Mesenchymal stem cell (in vitro differentiated cells and primary cell): ENCODE results near the gene UPK3B.
"Not testable (repeated sequence)": the region's sequence is repeated elsewhere in the genome, so short reads cannot be mapped to it uniquely, and the experiment has no call there.

ENCODE experiments used
- DNase-seq: peaks from one replicate; pipeline ENCODE4 v3.0.0-alpha.2; 2013
- H2AFZ ChIP-seq: one replicate; pipeline ENCODE4 v1.6.1; 2013; ENCODE audit warnings: low read depth, mild to moderate bottlenecking, control low read depth, inconsistent platforms, low read length, moderate library complexity
- H2AK5ac ChIP-seq: 2 replicates; pipeline ENCODE4 v1.6.1; 2013; ENCODE audit warnings: low read length, moderate library complexity, mild to moderate bottlenecking, inconsistent platforms; ENCODE audit not compliant: severe bottlenecking
- H2BK120ac ChIP-seq: one replicate; pipeline ENCODE4 v1.6.1; 2013; ENCODE audit warnings: low read depth, mild to moderate bottlenecking, inconsistent platforms, low read length, moderate library complexity
- H2BK12ac ChIP-seq, 2 experiments: one replicate each; pipeline ENCODE4 v1.6.1; 2013; ENCODE audit warnings: inconsistent platforms in 2 of 2, low read length in 2 of 2, mild to moderate bottlenecking in 2 of 2, moderate library complexity in 2 of 2, control low read depth in 1 of 2
- H2BK15ac ChIP-seq: one replicate; pipeline ENCODE4 v1.6.1; 2013; ENCODE audit warnings: mild to moderate bottlenecking, low read depth, inconsistent platforms; ENCODE audit not compliant: poor library complexity, severe bottlenecking
- H2BK5ac ChIP-seq: 2 replicates; pipeline ENCODE4 v1.6.1; 2013; ENCODE audit warnings: low read depth, mild to moderate bottlenecking, low read length, control low read depth, inconsistent platforms; ENCODE audit not compliant: poor library complexity, severe bottlenecking
- H3K14ac ChIP-seq, 2 experiments: one replicate each; pipeline ENCODE4 v1.6.1; 2013; ENCODE audit warnings: inconsistent platforms in 2 of 2, low read length in 2 of 2, control low read depth in 1 of 2, mild to moderate bottlenecking in 1 of 2, moderate library complexity in 1 of 2
- H3K18ac ChIP-seq, 2 experiments: one replicate each; pipeline ENCODE4 v1.6.1; 2013; ENCODE audit warnings: inconsistent platforms in 2 of 2, low read length in 2 of 2, control low read depth in 1 of 2, low read depth in 1 of 2, mild to moderate bottlenecking in 1 of 2
- H3K23ac ChIP-seq, 2 experiments: one replicate each; pipeline ENCODE4 v1.6.1; 2013; ENCODE audit warnings: inconsistent platforms in 2 of 2, low read length in 2 of 2, mild to moderate bottlenecking in 2 of 2, moderate library complexity in 2 of 2, control low read depth in 1 of 2
- H3K27ac ChIP-seq: 2 replicates; pipeline ENCODE4 v1.5.1; 2013; ENCODE audit warnings: mild to moderate bottlenecking, moderate library complexity, low read length, control low read depth, inconsistent platforms; ENCODE audit not compliant: poor library complexity, severe bottlenecking
- H3K27me3 ChIP-seq, 2 experiments: 2 replicates each; pipeline versions ENCODE4 v1.6.1 to v1.7.0; 2013; ENCODE audit warnings: low read length in 2 of 2, mild to moderate bottlenecking in 2 of 2, moderate library complexity in 2 of 2, control low read depth in 1 of 2, inconsistent platforms in 1 of 2; ENCODE audit not compliant: control insufficient read depth in 1 of 2, insufficient read depth in 1 of 2
- H3K36me3 ChIP-seq, 2 experiments: 2 replicates each; pipeline versions ENCODE4 v1.6.1 to v1.7.0; 2013; ENCODE audit warnings: low read length in 2 of 2, control low read depth in 1 of 2, inconsistent platforms in 1 of 2, low read depth in 1 of 2, mild to moderate bottlenecking in 1 of 2; ENCODE audit not compliant: insufficient read depth in 2 of 2, control insufficient read depth in 1 of 2
- H3K4ac ChIP-seq, 2 experiments: one replicate each; pipeline ENCODE4 v1.6.1; 2013; ENCODE audit warnings: inconsistent platforms in 2 of 2, low read length in 2 of 2, mild to moderate bottlenecking in 2 of 2, moderate library complexity in 2 of 2, control low read depth in 1 of 2, low read depth in 1 of 2
- H3K4me1 ChIP-seq: 2 replicates; pipeline ENCODE4 v1.6.1; 2013; ENCODE audit warnings: low read depth, low read length, control low read depth; ENCODE audit not compliant: control insufficient read depth, insufficient read depth
- H3K4me2 ChIP-seq: 2 replicates; pipeline ENCODE4 v1.6.1; 2013; ENCODE audit warnings: low read length, mild to moderate bottlenecking, inconsistent platforms; ENCODE audit not compliant: poor library complexity, severe bottlenecking
- H3K4me3 ChIP-seq, 2 experiments: 2 replicates each; pipeline versions ENCODE4 v1.5.1 to v1.7.0; 2013; ENCODE audit warnings: low read length in 2 of 2, mild to moderate bottlenecking in 2 of 2, control low read depth in 1 of 2, low read depth in 1 of 2; ENCODE audit not compliant: insufficient read depth in 1 of 2
- H3K79me1 ChIP-seq: replicated peaks from 2 replicates; pipeline ENCODE4 v1.6.1; 2013; ENCODE audit warnings: mild to moderate bottlenecking, control low read depth, low read length, inconsistent platforms; ENCODE audit not compliant: poor library complexity, severe bottlenecking
- H3K9ac ChIP-seq: 2 replicates; pipeline ENCODE4 v1.7.0; 2013; ENCODE audit warnings: mild to moderate bottlenecking, low read length, moderate library complexity
- H3K9me3 ChIP-seq: 2 replicates; pipeline ENCODE4 v1.7.0; 2013; ENCODE audit warnings: mild to moderate bottlenecking, low read length; ENCODE audit not compliant: control insufficient read depth
- H4K8ac ChIP-seq: one replicate; pipeline ENCODE4 v1.6.1; 2013; ENCODE audit warnings: inconsistent platforms, mild to moderate bottlenecking, low read length, moderate library complexity
- H4K91ac ChIP-seq: one replicate; pipeline ENCODE4 v1.6.1; 2013; ENCODE audit warnings: mild to moderate bottlenecking, low read length, inconsistent platforms
- WGBS: methylation state at CpG from one replicate; pipeline ENCODE4 v1.1.7; 2013; ENCODE audit warnings: mixed read lengths; 5-methylcytosine and 5-hydroxymethylcytosine counted together

UPK3B gene

DNA sequence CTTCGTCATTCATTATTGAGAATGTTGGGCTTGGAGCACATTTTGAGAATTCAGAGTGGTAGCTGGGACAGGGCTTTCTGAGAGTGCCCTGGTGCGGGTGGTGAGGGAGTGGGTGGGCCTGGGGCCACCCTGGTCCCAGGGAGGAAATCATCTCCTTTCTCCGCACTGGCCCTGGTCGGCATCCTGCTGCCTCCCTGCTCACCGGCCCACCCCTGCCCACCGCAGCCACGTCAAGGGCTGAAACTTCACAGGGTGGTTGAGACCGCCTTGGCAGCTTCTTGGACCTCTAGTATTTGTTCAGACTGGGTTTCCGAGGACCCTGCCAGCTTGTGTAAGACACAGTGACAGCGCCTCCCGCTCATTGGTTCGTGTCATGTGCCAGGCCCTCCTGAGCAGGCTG lies 25.9 kb upstream of the UPK3B start:
- H3K4me3 ChIP-seq, H3K18ac ChIP-seq, DNase-seq: not testable (repeated sequence)

GRCh38 chr7:76485822-76486610 lies 24.3 kb upstream of the UPK3B start:
- not testable (repeated sequence) for H3K4me3 ChIP-seq, DNase-seq, H3K14ac ChIP-seq, H2AFZ ChIP-seq, H2BK12ac ChIP-seq, H3K79me1 ChIP-seq, H2BK5ac ChIP-seq, H3K4ac ChIP-seq, H3K4me2 ChIP-seq, H3K4me1 ChIP-seq, H3K9me3 ChIP-seq, H2BK120ac ChIP-seq, H3K23ac ChIP-seq, H4K8ac ChIP-seq, H2BK15ac ChIP-seq, H3K27me3 ChIP-seq, H2AK5ac ChIP-seq, H3K18ac ChIP-seq, H3K27ac ChIP-seq, H4K91ac ChIP-seq, H3K9ac ChIP-seq
- no CpG with 5 or more reads among the region's 20 CpGs for WGBS
- H3K36me3 ChIP-seq, result peaks cover 9 to 11% of the 10 kb centered on the region in 2 experiments

More for the DNA sequence above, 25.9 kb upstream of the UPK3B start:
- H3K27me3 ChIP-seq, H3K14ac ChIP-seq, H3K9me3 ChIP-seq, H2BK5ac ChIP-seq, H3K4ac ChIP-seq, H3K23ac ChIP-seq, H3K27ac ChIP-seq, H2AFZ ChIP-seq, H2AK5ac ChIP-seq, H3K9ac ChIP-seq, H4K8ac ChIP-seq, H3K79me1 ChIP-seq, H3K4me2 ChIP-seq, H2BK15ac ChIP-seq, H2BK120ac ChIP-seq, H2BK12ac ChIP-seq, H3K4me1 ChIP-seq, H4K91ac ChIP-seq: not testable (repeated sequence)
- H3K36me3 ChIP-seq, result peaks cover 9 to 17% of the 10 kb centered on the region in 2 experiments
- WGBS, result no CpG with 5 or more reads among the region's 12 CpGs

- not testable (repeated sequence) for H2BK12ac ChIP-seq, H2AK5ac ChIP-seq, H2BK15ac ChIP-seq, H3K14ac ChIP-seq, H2BK5ac ChIP-seq, H3K4ac ChIP-seq, H4K8ac ChIP-seq, H3K27me3 ChIP-seq, H4K91ac ChIP-seq, H3K18ac ChIP-seq, H2BK120ac ChIP-seq, DNase-seq, H2AFZ ChIP-seq, H3K9ac ChIP-seq, H3K4me1 ChIP-seq, H3K23ac ChIP-seq, H3K9me3 ChIP-seq, H3K4me2 ChIP-seq, H3K27ac ChIP-seq, H3K79me1 ChIP-seq, H3K4me3 ChIP-seq
- WGBS, result no CpG with 5 or more reads among the region's 5 CpGs
- peaks cover 9 to 11% of the 10 kb centered on the region in 2 experiments for H3K36me3 ChIP-seq
Measured at GRCh38 chr7:76486618-76487017, 23.7 kb upstream of the UPK3B start.

DNA sequence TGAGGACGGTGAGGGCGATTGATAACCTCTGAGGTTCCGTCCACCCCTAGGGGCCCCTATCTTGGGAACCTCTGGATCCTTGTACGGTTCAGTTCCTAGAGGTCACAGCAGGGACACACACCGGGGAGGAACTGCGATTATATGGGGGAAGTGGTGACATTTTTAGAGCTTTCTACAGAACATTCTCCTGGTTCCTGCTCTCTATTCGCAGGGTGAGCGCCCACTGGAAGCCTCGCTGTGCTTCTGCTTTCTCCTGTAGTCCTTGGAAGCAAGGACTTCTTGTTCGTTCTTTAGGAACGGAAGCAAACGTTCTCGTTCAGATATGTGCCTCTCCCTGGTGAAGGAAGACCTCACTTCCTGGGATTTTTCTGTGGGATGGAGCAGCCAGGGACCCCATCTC lies 22.4 kb upstream of the UPK3B start:
- H3K4ac ChIP-seq, H2BK120ac ChIP-seq, H3K79me1 ChIP-seq, H3K18ac ChIP-seq, H2BK15ac ChIP-seq, H3K4me2 ChIP-seq, H4K8ac ChIP-seq, H3K4me3 ChIP-seq, H3K9me3 ChIP-seq, H3K36me3 ChIP-seq, H3K27me3 ChIP-seq, H3K27ac ChIP-seq, H2BK12ac ChIP-seq, H2AK5ac ChIP-seq, H3K4me1 ChIP-seq, H4K91ac ChIP-seq, H3K9ac ChIP-seq, DNase-seq, H3K14ac ChIP-seq, H2AFZ ChIP-seq, H2BK5ac ChIP-seq, H3K23ac ChIP-seq: not testable (repeated sequence)
- WGBS, result no CpG with 5 or more reads among the region's 13 CpGs
